Measurements from ENCODE around the gene ZNHIT3.
A peak's percentile ranks its signal among the peaks of the same experiment; 100 is the strongest.

Gene ZNHIT3

DNA sequence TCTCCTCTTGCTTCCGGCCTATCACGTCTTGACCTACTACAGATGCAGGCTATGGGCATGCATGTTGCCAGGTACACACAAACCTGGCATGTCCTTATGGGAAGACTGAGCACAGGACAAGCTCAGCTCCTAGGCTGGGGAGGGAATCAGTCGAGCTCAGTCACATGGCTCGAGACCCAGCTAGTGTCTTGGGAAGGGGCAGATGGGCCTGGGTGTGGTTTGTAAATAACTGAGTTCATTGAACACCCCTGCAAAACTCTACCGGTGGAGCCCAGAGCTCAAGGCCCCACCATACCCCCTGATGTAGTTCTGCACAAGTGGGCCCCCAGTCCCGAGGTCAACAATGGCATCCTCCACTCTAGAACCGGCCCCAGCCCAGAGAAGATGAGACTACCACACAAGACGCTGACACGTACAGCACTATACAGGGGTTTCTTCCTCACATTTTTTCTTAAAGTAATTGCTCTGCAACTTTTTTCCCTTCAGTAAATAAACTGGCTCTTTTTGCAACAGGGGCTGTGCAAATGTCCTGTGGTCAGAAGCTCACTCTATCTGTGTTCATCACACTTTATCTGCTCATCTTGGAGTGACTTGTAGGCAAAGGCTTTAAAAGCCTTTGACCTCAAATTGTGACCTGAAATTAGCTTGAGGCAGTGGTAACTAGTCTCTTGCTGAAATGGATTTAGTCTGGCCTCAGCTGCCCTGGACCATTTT, 22.9 kb downstream of the ZNHIT3 start:
- DNase-seq (ENCODE audit: low read depth in 2 of 2, low spot score in 1 of 2), result no peak

DNA sequence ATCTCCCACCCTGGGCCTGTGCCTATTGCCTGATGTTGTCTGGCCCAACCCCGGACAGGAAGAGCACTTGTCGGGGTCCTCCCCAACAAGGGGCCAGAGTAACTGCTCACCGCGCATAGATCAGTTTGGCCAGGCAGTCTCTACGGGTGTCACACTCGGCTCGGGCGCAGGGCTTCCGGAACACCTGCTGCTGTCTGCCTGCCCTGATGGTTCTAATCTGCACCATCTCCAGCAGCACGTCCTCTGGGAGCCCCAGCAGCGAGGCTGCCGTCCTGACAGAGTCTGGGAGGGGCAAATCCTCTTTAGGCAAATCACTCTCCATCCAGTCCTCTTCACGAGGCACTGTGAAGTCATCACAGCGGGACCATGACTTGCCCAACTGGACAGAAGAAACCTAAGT, 24.2 kb downstream of the ZNHIT3 start:
- DNase-seq (ENCODE audit: low read depth in 2 of 2, low spot score in 1 of 2), result no peak

DNA sequence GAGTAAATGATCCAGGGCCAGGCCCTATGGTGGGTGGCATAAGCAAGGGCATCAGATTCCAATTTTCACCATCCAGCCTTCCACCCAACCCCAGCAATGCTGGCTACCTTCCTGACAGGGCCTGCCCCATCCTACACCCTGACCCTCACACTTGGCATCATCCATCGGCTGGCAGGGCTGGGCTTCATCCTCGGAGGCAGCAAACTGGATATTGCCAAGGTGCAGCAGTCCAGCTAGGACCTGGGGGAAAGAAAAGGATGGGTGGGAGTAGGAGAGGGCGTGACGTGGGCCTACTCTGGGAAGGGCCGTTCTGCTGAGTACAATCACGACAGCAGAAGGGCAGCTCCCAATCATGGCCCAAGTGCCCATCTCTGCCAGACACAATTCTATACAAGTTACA, 24.7 kb downstream of the ZNHIT3 start:
- no peak for DNase-seq (ENCODE audit: low read depth in 2 of 2, low spot score in 1 of 2)

DNA sequence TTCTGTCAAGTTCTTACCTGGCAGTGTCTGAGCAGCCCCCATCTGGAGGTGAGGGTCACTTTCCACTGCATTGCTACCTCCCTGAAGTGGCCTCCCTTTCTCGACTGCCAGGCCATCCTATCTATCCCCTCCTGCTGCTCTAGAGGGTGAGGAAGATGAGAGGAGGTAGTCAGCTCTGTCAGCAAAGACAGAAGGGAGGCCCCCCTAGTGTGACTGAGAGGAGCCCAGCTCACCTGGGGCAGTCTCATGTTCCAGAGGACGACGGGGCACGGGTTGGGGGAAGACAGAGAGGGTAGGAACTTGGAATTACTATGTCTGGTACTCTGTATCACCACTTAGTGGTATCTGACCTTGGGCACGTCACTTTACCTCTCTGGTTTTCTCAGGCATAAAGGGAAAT, 26.2 kb downstream of the ZNHIT3 start:
- DNase-seq (ENCODE audit: low read depth in 2 of 2, low spot score in 1 of 2), result no peak

DNA sequence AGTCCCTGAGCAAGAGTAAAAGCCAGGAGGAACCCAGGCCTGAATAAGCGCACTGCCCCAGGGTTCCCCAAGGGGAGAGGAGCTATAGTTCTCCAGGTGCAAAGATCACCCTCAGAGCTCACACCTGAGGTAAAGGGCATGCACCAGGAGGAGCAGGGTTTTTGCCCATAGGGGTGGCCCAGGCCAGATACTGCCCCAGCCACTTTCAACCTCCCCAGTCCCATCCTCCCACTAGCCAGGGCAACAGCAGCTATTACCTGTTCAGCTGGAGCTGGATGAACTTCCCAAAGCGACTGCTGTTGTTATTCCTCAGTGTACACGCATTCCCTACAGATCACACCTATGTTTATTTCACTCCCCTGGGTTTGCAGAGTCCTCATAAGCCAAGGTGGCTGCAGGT, 28.4 kb downstream of the ZNHIT3 start:
- DNase-seq (ENCODE audit: low read depth in 2 of 2, low spot score in 1 of 2), result no peak

DNA sequence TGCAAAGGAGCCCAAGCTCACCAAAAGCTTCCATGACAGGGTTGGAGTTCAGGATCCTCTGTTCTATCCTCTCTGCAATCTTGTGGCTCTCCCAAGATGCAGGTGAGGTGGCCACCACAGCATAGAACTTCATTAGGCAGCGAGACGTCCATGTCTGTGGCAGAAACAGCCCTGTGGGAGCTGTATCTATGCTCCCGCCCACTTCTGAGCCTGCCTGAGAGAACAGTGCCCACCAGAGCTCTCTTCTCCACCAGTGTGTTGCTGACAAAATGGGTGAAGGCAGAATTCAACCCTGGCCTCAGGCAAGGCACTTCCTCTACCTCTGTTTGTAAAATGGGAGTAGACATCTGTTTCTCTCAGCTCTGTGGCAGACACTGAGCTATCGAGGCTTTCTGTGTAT, 29.4 kb downstream of the ZNHIT3 start:
- no peak for DNase-seq (ENCODE audit: low read depth in 2 of 2, low spot score in 1 of 2)

- DNase-seq (ENCODE audit: low read depth in 2 of 2, low spot score in 1 of 2), result no peak
These were observed 36.6 kb downstream of the ZNHIT3 start for GRCh38 chr17:36523113-36523512.

GRCh38 chr17:36524428-36524876, 38.0 kb downstream of the ZNHIT3 start:
- no peak for DNase-seq (ENCODE audit: low read depth in 2 of 2, low spot score in 1 of 2)

GRCh38 chr17:36525113-36525512, 38.6 kb downstream of the ZNHIT3 start:
- DNase-seq (ENCODE audit: low read depth in 2 of 2, low spot score in 1 of 2), result no peak

GRCh38 chr17:36525888-36526287, 39.4 kb downstream of the ZNHIT3 start:
- DNase-seq (ENCODE audit: low read depth in 2 of 2, low spot score in 1 of 2), result no peak

- no peak for DNase-seq (ENCODE audit: low read depth in 2 of 2, low spot score in 1 of 2)
These were observed 41.3 kb downstream of the ZNHIT3 start for GRCh38 chr17:36527621-36528250.

- no peak for DNase-seq (ENCODE audit: low read depth in 2 of 2, low spot score in 1 of 2)
These were observed 42.6 kb downstream of the ZNHIT3 start for GRCh38 chr17:36529121-36529520.

- no peak for DNase-seq (ENCODE audit: low read depth in 2 of 2, low spot score in 1 of 2)
These were observed 46.0 kb downstream of the ZNHIT3 start for GRCh38 chr17:36532435-36532975.

- peak in 1 of 2 donors; percentile 22 for DNase-seq (ENCODE audit: low read depth in 2 of 2, low spot score in 1 of 2)
These were observed 47.7 kb downstream of the ZNHIT3 start for GRCh38 chr17:36533935-36534839.

DNA sequence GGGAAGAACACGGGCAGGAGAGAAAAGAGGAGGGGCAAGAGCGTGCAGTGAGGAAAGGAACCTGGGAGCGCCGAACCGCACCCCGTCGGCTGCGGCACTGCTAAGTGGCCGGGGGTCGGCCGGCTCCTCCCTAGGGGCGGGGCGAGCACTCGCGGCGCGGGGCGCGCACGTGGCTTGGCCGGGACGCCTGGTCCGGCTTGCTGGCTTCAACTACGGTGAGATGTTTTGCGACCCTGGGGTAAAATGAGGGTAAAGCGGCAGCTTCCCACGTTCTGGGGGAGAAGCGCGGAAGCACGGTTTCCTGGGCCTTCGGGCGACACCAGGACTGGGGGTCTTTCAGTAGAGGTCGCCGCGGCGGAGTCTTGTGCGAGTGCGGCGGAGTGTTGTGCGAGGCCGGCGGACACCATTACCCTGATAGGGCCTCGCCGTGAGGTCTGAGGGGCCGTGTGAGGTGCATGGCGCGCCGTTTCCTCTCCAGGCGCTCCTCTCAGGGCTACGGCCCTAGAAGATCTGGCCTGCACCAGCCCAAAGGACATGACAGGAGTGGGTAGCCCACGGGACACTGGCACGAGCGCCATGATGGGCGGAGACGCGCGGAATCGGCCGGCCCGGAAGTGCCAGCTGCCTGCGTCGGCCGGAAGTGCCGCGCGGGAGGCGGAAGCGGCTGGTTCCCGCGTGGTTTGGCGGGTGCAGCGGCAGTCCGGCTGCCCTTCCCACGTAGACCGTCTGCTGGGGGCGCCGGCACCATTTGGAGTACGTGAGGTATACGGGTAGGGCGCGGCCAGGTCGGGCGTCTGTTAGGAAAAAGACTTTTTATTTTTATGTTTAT, 48.6 kb downstream of the ZNHIT3 start, which contains the start of the genes MYO19 and PIGW:
MYO19 (minus strand) TSS at position 29 of the 829 bp plus-strand sequence. CDS start 2,330 bp downstream, outside the sequence.
PIGW (plus strand) TSS at position 148 of the 829 bp plus-strand sequence. CDS start 2,115 bp downstream, outside the sequence.
- DNase-seq (ENCODE audit: low read depth in 2 of 2, low spot score in 1 of 2), result peak; percentile 62 to 80

DNA sequence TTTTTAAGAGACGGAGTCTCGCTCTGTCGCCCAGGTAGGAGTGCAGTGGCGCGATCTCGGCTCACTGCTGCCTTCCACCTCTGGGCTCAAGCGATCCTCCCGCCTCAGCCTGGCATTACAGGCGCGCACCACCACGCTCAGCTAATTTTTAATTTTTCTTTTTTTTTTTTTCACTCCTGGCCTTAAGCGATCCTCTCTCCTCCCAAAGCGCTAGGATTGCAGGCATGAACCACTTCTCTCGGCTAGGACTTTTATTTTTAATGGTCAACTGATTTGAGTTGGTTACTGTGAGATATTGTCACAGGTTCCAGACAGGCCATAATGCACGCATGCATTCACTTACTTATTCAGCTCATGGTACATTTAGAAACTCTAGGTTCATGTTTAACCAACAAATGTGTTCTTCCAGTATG, 49.2 kb downstream of the ZNHIT3 start:
- no peak for DNase-seq (ENCODE audit: low read depth in 2 of 2, low spot score in 1 of 2)

- no peak for DNase-seq (ENCODE audit: low read depth in 2 of 2, low spot score in 1 of 2)
These were observed 54.2 kb downstream of the ZNHIT3 start for GRCh38 chr17:36540696-36541095.

DNA sequence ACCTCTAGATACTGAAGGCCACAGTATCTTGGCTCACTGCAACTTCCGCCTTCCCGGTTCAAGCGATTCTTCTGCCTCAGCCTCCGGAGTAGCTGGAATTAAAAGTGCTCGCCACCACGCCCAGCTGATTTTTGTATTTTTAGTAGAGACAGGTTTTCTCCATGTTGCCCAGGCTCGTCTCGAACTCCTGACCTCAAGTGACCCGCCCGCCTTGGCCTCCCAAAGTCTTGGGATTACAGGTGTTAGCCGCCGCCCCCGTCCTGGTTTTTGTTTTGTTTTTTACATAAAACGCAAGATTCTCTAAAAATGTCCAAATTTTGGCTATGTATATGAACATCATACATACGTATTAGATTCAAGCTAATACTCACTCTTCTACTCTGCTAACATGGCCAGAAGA, 56.3 kb downstream of the ZNHIT3 start:
- DNase-seq (ENCODE audit: low read depth in 2 of 2, low spot score in 1 of 2), result no peak

GRCh38 chr17:36544044-36544306, 57.5 kb downstream of the ZNHIT3 start:
- DNase-seq (ENCODE audit: low read depth in 2 of 2, low spot score in 1 of 2), result no peak

GRCh38 chr17:36544307-36545076, 58.0 kb downstream of the ZNHIT3 start, which contains the start of gene GGNBP2:
Gene GGNBP2 (plus strand): TSS chr17:36544919. CDS start chr17:36545725, 806 bp downstream.
- peak; percentile 70 to 80 for DNase-seq (ENCODE audit: low read depth in 2 of 2, low spot score in 1 of 2)

Measured in stimulated activated CD8-positive, alpha-beta memory T cell treated with anti-CD3 and anti-CD28 coated beads, Interleukin-4, amount 100 ng/mL, for 4 hours (primary cell).